HepG2 (cell line): Measurements from ENCODE around the gene HCFC1R1. TPM values are rescaled to one million over a fixed set of nuclear protein-coding genes. Genes with fewer than 3 reads are reported as not detected.

Experiments
- ATAC-seq: fragments of 200-7000 bp; cut with Tn5 transposase; 3 replicates; pipeline ENCODE4 v1.9.1; 2020; ENCODE audit warnings: mild to moderate bottlenecking, moderate library complexity
- BruUV-seq: library from RNA; stranded (reverse); fragments of 400-500 nt; replicated peaks from 2 replicates; lab custom pipeline; 2021; lab: Mats Ljungman, UMichigan
- CTCF ChIA-PET: fragments of 300-600 bp; formaldehyde crosslinking; extraction: SDS; loops from one replicate; lab custom pipeline; 2021; ENCODE audit warnings: low total read pairs, inconsistent platforms, low intra/inter-chr PET ratio; lab: Yijun Ruan, JAX
- POLR2A ChIA-PET: fragments of 350-600 bp; sonication (Branson Sonifier 250); formaldehyde crosslinking; loops from one replicate; lab custom pipeline; 2020; ENCODE audit warnings: antibody characterized with exemption, inconsistent platforms; lab: Yijun Ruan, JAX
- DNase-seq: peaks from one replicate; pipeline ENCODE4 v3.0.0-alpha.2; 2015; ENCODE audit warnings: low spot score
- FAIRE-seq: peaks from 3 replicates; lab custom pipeline; 2011; peaks lifted over from hg19 to GRCh38; lab: Jason Lieb, UNC
- H2AFZ ChIP-seq: one replicate; pipeline ENCODE4 v1.6.1; 2011; ENCODE audit warnings: low read length, inconsistent platforms
- H3K27ac ChIP-seq: fragments of 300-600 bp; 3 replicates; pipeline ENCODE4 v1.8.0; 2011; ENCODE audit warnings: mixed run types, mild to moderate bottlenecking, mixed read lengths, low read length, inconsistent platforms; ENCODE audit not compliant: insufficient read depth; ENCODE audit errors: extremely low read length
- H3K27me3 ChIP-seq, 2 experiments: fragments of 200-600 bp in 1 of 2; 2 replicates in 1 of 2; 3 replicates in 1 of 2; pipeline versions ENCODE4 v1.6.0 to v1.8.0; 2011; ENCODE audit warnings: low read length in 2 of 2, mild to moderate bottlenecking in 2 of 2, moderate library complexity in 2 of 2, inconsistent platforms in 1 of 2; ENCODE audit not compliant: insufficient read depth in 2 of 2, control insufficient read depth in 1 of 2
- H3K36me3 ChIP-seq, 2 experiments: fragments of 200-600 bp in 1 of 2; replicated peaks in 1 of 2; 2 replicates in 1 of 2; 3 replicates in 1 of 2; pipeline versions ENCODE4 v1.5.1 to v1.8.0; 2011; ENCODE audit warnings: low read length in 2 of 2, inconsistent platforms in 1 of 2; ENCODE audit not compliant: insufficient read depth in 2 of 2, control insufficient read depth in 1 of 2
- H3K4me1 ChIP-seq: 2 replicates; pipeline ENCODE4 v1.5.1; 2012; ENCODE audit warnings: low read length, inconsistent platforms; ENCODE audit not compliant: insufficient read depth
- H3K4me2 ChIP-seq: 2 replicates; pipeline ENCODE4 v1.6.0; 2011; ENCODE audit warnings: low read depth, low read length, inconsistent platforms
- H3K4me3 ChIP-seq, 3 experiments: fragments of 200-600 bp in 1 of 3; sonication (generic), shearing (Covaris generic) in 1 of 3; replicated peaks in 1 of 3; 2 replicates each; pipeline ENCODE4 v1.5.1; 2011 to 2016; ENCODE audit warnings: low read length in 3 of 3, inconsistent platforms in 2 of 3, low read depth in 2 of 3, mild to moderate bottlenecking in 2 of 3, control low read depth in 1 of 3, mixed read lengths in 1 of 3; ENCODE audit not compliant: insufficient read depth in 1 of 3
- H3K79me2 ChIP-seq: one replicate; pipeline ENCODE4 v1.6.1; 2011; ENCODE audit warnings: low read length, inconsistent platforms; ENCODE audit not compliant: insufficient read depth
- H3K9ac ChIP-seq: 2 replicates; pipeline ENCODE4 v1.6.0; 2011; ENCODE audit warnings: mild to moderate bottlenecking, low read depth, low read length, inconsistent platforms; ENCODE audit not compliant: insufficient read depth
- H3K9me3 ChIP-seq: 2 replicates; pipeline ENCODE4 v1.5.1; 2012; ENCODE audit warnings: mild to moderate bottlenecking, low read length
- H4K20me1 ChIP-seq: 2 replicates; pipeline ENCODE4 v1.6.0; 2011; ENCODE audit warnings: inconsistent platforms, mild to moderate bottlenecking, low read length, moderate library complexity; ENCODE audit not compliant: insufficient read depth
- ATF2 ChIP-seq: sonication (generic); formaldehyde crosslinking; IDR thresholded peaks from 2 replicates; pipeline ENCODE4 v1.4.0; 2020; ENCODE audit warnings: missing genetic modification reagents
- CREBL2 ChIP-seq: sonication (generic); formaldehyde crosslinking; IDR thresholded peaks from 2 replicates; pipeline ENCODE4 v1.8.1; 2023; ENCODE audit warnings: missing genetic modification reagents, mild to moderate bottlenecking, borderline replicate concordance
- EHMT2 ChIP-seq: fragments of 200-600 bp; sonication (generic); IDR thresholded peaks from 2 replicates; pipeline ENCODE4 v1.7.0; 2017; ENCODE audit warnings: antibody characterized with exemption, low read depth, low read length, borderline replicate concordance
- HOXA7 ChIP-seq: sonication (generic); formaldehyde crosslinking; IDR thresholded peaks from 2 replicates; pipeline ENCODE4 v1.8.1; 2022; ENCODE audit warnings: mild to moderate bottlenecking, missing genetic modification reagents, moderate library complexity
- KAT7 ChIP-seq: IDR thresholded peaks from 2 replicates; pipeline ENCODE4 v1.6.1; 2018; ENCODE audit warnings: borderline replicate concordance, missing compliant biosample characterization
- POLR2A ChIP-seq, 2 experiments: IDR thresholded peaks; 2 replicates each; pipeline ENCODE4 v1.6.1; 2011; ENCODE audit warnings: low read depth in 2 of 2, low read length in 2 of 2, mild to moderate bottlenecking in 1 of 2, moderate library complexity in 1 of 2; ENCODE audit not compliant: insufficient read depth in 1 of 2
- RELA ChIP-seq: sonication (generic); formaldehyde crosslinking; IDR thresholded peaks from 2 replicates; pipeline ENCODE4 v1.4.0; 2020; ENCODE audit warnings: missing genetic modification reagents
- ZNF235 ChIP-seq: sonication (generic); formaldehyde crosslinking; IDR thresholded peaks from 2 replicates; pipeline ENCODE4 v1.8.1; 2023; ENCODE audit warnings: mild to moderate bottlenecking, missing genetic modification reagents, borderline replicate concordance
- ZNF670 ChIP-seq: sonication (generic); formaldehyde crosslinking; IDR thresholded peaks from 2 replicates; pipeline ENCODE4 v1.8.0; 2022; ENCODE audit warnings: mild to moderate bottlenecking, missing genetic modification reagents, borderline replicate concordance
- ZNF841 ChIP-seq: sonication (generic); formaldehyde crosslinking; IDR thresholded peaks from 2 replicates; pipeline ENCODE4 v1.8.1; 2023; ENCODE audit warnings: missing genetic modification reagents, borderline replicate concordance
- WGBS: methylation state at CpG from one replicate; pipeline ENCODE4 v1.1.6; 2017; ENCODE audit warnings: low lambda C conversion rate; 5-methylcytosine and 5-hydroxymethylcytosine counted together
- in situ Hi-C: cut with HindIII; loops from 2 replicates; pipeline ENCODE4 v1.10.0; 2017; ENCODE audit warnings: low pct_unique_long_range_greater_than_20kb; ENCODE audit not compliant: extremely low pct_ligation_motif_present
- intact Hi-C: fragments of 100-400 bp; cut with micrococcal nuclease; formaldehyde crosslinking; loops from one replicate; pipeline ENCODE4 v1.10.0; 2022; ENCODE audit not compliant: unreplicated experiment
- polyA plus RNA-seq, 8 experiments: library from polyadenylated mRNA; depleted of rRNA in 3 of 8; stranded (reverse) in 7 of 8; unstranded in 1 of 8; fragments of >200 nt; fragmentation: Illumina TruSeq in 4 of 8; extraction: Trizol in 4 of 8; gene quantifications; 2 replicates each; pipeline versions ENCODE4 v1.2.1 to v1.2.3, GENCODE V29; 2011 to 2016; ENCODE audit warnings: low read depth in 4 of 8, missing spikeins in 1 of 8, mixed read lengths in 1 of 8; ENCODE audit not compliant: insufficient read depth in 1 of 8
- total RNA-seq, 5 experiments: library from RNA; depleted of rRNA; stranded (reverse); fragments of >200 nt; fragmentation: Illumina TruSeq; extraction: Trizol; gene quantifications; 2 replicates each; pipeline ENCODE4 v1.2.3, GENCODE V29; 2016; ENCODE audit warnings: low read depth in 1 of 5
- TF ChIP-seq, protein P1 (sequence below): sonication (generic); formaldehyde crosslinking; IDR thresholded peaks from 2 replicates; pipeline ENCODE4 v1.4.0; 2020; ENCODE audit warnings: mild to moderate bottlenecking, missing genetic modification reagents
- TF ChIP-seq, protein P2 (sequence below): fragments of 450-650 bp; IDR thresholded peaks from 2 replicates; pipeline ENCODE4 v1.6.1; 2016
- TF ChIP-seq, protein P3 (sequence below): sonication (generic); formaldehyde crosslinking; IDR thresholded peaks from 2 replicates; pipeline ENCODE4 v1.5.0; 2020; ENCODE audit warnings: mild to moderate bottlenecking, missing genetic modification reagents
- TF ChIP-seq, protein P4 (sequence below): IDR thresholded peaks from 2 replicates; pipeline ENCODE4 v1.6.1; 2016

Gene HCFC1R1
- total and polyA plus RNA-seq, 2 of the 13 experiments (the other 11 are each of a cell fraction or from before 2014, with no cell fraction given): 13.8 to 16.1 TPM

- TF ChIP-seq, protein P1, sequence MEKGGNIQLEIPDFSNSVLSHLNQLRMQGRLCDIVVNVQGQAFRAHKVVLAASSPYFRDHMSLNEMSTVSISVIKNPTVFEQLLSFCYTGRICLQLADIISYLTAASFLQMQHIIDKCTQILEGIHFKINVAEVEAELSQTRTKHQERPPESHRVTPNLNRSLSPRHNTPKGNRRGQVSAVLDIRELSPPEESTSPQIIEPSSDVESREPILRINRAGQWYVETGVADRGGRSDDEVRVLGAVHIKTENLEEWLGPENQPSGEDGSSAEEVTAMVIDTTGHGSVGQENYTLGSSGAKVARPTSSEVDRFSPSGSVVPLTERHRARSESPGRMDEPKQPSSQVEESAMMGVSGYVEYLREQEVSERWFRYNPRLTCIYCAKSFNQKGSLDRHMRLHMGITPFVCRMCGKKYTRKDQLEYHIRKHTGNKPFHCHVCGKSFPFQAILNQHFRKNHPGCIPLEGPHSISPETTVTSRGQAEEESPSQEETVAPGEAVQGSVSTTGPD: no peak
- TF ChIP-seq ZNF670 (CRISPR knock-in tag) (no peak), CREBL2 (CRISPR knock-in tag) (no peak), ZNF235 (CRISPR knock-in tag) (no peak)
Measured at GRCh38 chr16:3026003-3026378, 2.2 kb upstream of the HCFC1R1 start (continued).

DNA sequence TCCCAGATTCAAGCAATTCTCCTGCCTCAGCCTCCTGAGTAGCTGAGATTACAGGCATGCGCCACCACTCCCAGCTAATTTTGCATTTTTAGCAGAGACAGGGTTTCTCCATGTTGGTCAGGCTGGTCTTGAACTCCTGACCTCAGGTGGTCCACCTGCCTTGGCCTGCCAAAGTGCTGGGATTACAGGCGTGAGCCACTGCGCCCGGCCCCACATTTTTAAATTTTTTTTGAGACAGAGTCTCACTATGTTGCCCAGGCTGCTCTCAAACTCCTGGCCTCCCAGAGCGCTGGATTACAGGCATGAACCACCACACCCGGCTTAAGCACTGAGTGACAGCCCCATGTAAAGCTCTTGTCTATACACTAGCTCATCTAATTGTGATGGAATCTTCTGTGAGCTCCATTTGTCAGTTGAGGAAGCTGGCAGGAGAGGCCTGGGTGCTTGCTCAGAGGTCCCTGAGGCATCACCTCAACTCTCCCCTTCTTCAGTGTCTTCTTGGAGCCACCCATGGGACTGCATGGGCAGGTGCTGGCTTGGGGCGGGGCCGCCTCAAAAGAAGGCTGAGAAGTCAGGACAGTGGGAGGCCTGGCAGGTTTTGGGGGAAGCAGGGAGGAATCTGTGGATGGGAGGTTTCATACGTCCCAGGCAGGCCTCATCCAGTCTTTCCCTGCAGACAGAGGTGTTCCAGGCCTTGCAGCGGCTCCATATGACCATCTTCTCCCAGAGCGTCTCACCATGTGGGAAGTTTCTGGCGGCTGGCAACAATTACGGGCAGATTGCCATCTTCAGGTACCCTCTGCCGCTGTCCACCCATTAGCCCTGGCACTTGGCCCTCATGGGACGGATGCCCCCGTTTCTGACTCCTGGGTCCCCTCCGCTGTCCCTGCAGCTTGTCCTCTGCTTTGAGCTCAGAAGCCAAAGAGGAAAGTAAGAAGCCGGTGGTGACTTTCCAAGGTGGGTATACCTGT lies 1.6 kb upstream of the HCFC1R1 start:
- CTCF ChIA-PET: no interaction called here
- TF ChIP-seq RELA (CRISPR knock-in tag) (no peak), KAT7 (CRISPR knock-in tag) (no peak), EHMT2 (no peak), ATF2 (CRISPR knock-in tag) (no peak), HOXA7 (no peak), ZNF841 (CRISPR knock-in tag) (no peak), POLR2A (IDR thresholded peaks at IDR 0.05; ENCODE audit: insufficient read depth in 1 of 2, low read depth in 2 of 2, low read length in 2 of 2) (no peak)
- TF ChIP-seq, protein P2, sequence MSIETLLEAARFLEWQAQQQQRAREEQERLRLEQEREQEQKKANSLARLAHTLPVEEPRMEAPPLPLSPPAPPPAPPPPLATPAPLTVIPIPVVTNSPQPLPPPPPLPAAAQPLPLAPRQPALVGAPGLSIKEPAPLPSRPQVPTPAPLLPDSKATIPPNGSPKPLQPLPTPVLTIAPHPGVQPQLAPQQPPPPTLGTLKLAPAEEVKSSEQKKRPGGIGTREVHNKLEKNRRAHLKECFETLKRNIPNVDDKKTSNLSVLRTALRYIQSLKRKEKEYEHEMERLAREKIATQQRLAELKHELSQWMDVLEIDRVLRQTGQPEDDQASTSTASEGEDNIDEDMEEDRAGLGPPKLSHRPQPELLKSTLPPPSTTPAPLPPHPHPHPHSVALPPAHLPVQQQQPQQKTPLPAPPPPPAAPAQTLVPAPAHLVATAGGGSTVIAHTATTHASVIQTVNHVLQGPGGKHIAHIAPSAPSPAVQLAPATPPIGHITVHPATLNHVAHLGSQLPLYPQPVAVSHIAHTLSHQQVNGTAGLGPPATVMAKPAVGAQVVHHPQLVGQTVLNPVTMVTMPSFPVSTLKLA: no peak
- TF ChIP-seq, protein P3, sequence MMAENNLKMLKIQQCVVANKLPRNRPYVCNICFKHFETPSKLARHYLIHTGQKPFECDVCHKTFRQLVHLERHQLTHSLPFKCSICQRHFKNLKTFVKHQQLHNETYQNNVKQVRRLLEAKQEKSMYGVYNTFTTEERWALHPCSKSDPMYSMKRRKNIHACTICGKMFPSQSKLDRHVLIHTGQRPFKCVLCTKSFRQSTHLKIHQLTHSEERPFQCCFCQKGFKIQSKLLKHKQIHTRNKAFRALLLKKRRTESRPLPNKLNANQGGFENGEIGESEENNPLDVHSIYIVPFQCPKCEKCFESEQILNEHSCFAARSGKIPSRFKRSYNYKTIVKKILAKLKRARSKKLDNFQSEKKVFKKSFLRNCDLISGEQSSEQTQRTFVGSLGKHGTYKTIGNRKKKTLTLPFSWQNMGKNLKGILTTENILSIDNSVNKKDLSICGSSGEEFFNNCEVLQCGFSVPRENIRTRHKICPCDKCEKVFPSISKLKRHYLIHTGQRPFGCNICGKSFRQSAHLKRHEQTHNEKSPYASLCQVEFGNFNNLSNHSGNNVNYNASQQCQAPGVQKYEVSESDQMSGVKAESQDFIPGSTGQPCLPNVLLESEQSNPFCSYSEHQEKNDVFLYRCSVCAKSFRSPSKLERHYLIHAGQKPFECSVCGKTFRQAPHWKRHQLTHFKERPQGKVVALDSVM (CRISPR knock-in tag): no peak
- TF ChIP-seq, protein P4, sequence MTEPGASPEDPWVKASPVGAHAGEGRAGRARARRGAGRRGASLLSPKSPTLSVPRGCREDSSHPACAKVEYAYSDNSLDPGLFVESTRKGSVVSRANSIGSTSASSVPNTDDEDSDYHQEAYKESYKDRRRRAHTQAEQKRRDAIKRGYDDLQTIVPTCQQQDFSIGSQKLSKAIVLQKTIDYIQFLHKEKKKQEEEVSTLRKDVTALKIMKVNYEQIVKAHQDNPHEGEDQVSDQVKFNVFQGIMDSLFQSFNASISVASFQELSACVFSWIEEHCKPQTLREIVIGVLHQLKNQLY (CRISPR knock-in tag): no peak

More for the DNA sequence above, 1.6 kb upstream of the HCFC1R1 start:
- no TSS peak for BruUV-seq
- in situ Hi-C loops (no loop called here), intact Hi-C loops (no loop called here)
- 98% methylated on average over 17 of the region's 18 CpGs for WGBS
- peaks cover 16 to 17% of the 10 kb centered on the region in 2 experiments; a peak in 4 of 5 replicates for H3K36me3 ChIP-seq
- H3K4me3 ChIP-seq: no peak overlapping the region
- H3K9me3 ChIP-seq: no peaks in the 10 kb centered on the region
- POLR2A ChIA-PET: interaction anchor here (0.9 to 18.8 kb wide), 3 partner anchors 16 to 104 kb away, joined by 4 to 750 read pairs (median 48); partner anchors contain the start of genes CLDN9 and PKMYT1
- H3K4me2 ChIP-seq: no peak overlapping the region; the same call in 1 of the 2 replicates
- H3K27me3 ChIP-seq: peaks cover 2 to 19% of the 10 kb centered on the region in 2 experiments
- no peak for ATAC-seq
- no peak overlapping the region for H3K27ac ChIP-seq
- peaks cover 5% of the 10 kb centered on the region for H3K79me2 ChIP-seq
- H3K4me1 ChIP-seq: peaks cover 52% of the 10 kb centered on the region
- H4K20me1 ChIP-seq: peaks cover 31% of the 10 kb centered on the region; the same call in 1 of the 2 replicates
- H3K9ac ChIP-seq: no peak overlapping the region
- FAIRE-seq: no peak
- no peak overlapping the region for H2AFZ ChIP-seq
- DNase-seq: no peak
